Kidney (tissue), 14 donors: ENCODE measurements around the gene THRB. TPM values are rescaled to one million over a fixed set of nuclear protein-coding genes. Genes with fewer than 3 reads are reported as not detected.

Source experiments
- DNase-seq, 5 donors: peaks; one replicate each; pipeline ENCODE4 v3.0.0-alpha.2; 2013 to 2020
- FAIRE-seq: peaks from 2 replicates; lab custom pipeline; 2012; peaks lifted over from hg19 to GRCh38; lab: Jason Lieb, UNC
- H3K27ac ChIP-seq, 2 donors: one replicate each; pipeline ENCODE4 v1.7.0; 2013; ENCODE audit warnings: low read depth in 2 of 2, low read length in 2 of 2, inconsistent platforms in 1 of 2
- H3K27me3 ChIP-seq: one replicate; pipeline ENCODE4 v1.7.1; 2013; ENCODE audit warnings: low read length, inconsistent platforms; ENCODE audit not compliant: control insufficient read depth, insufficient read depth
- H3K36me3 ChIP-seq, 3 donors: one replicate each; pipeline versions ENCODE4 v1.7.0 to v1.7.1; 2013; ENCODE audit warnings: low read length in 3 of 3, control low read depth in 1 of 3, inconsistent platforms in 1 of 3; ENCODE audit not compliant: insufficient read depth in 3 of 3, control insufficient read depth in 2 of 3
- H3K4me1 ChIP-seq, 3 donors: one replicate each; pipeline versions ENCODE4 v1.7.0 to v1.7.1; 2013; ENCODE audit warnings: low read length in 3 of 3, inconsistent platforms in 1 of 3, low read depth in 1 of 3; ENCODE audit not compliant: control insufficient read depth in 2 of 3, insufficient read depth in 2 of 3
- H3K4me3 ChIP-seq, 3 donors: one replicate each; pipeline versions ENCODE4 v1.7.0 to v1.8.1; 2013; ENCODE audit warnings: low read length in 3 of 3, control low read depth in 1 of 3, inconsistent platforms in 1 of 3
- H3K9ac ChIP-seq, 3 donors: one replicate each; pipeline versions ENCODE4 v1.7.0 to v1.7.1; 2013; ENCODE audit warnings: low read length in 3 of 3, control low read depth in 1 of 3, inconsistent platforms in 1 of 3
- H3K9me3 ChIP-seq, 3 donors: one replicate each; pipeline versions ENCODE4 v1.7.0 to v1.7.1; 2013; ENCODE audit warnings: low read length in 3 of 3, control low read depth in 1 of 3, inconsistent platforms in 1 of 3; ENCODE audit not compliant: control insufficient read depth in 2 of 3, insufficient read depth in 1 of 3
- intact Hi-C: fragments of 100-400 bp; cut with DNase I; formaldehyde crosslinking; loops from one replicate; pipeline ENCODE4 v1.11.1; 2022
- microRNA-seq: library from miRNA; unstranded; fragments of <30 nt; microRNA quantifications from one replicate; pipeline ENCODE4 v1.2.0, GENCODE V29; 2020
- polyA plus RNA-seq: library from polyadenylated mRNA; stranded (reverse); fragments of 350-450 nt; fragmentation: Illumina TruSeq; extraction: RNeasy Lipid Tissue Mini Kit (QIAGEN cat#74804); gene quantifications from one replicate; pipeline ENCODE4 v1.2.3, GENCODE V29; 2014; ENCODE audit warnings: low read depth, low replicate concordance; ENCODE audit not compliant: insufficient read depth
- total RNA-seq: library from RNA; stranded (reverse); fragmentation: NEBNext Ultra II Directional; extraction: Animal tissue kit (Norgen Biotek cat#: 25700); gene quantifications from one replicate; pipeline ENCODE4 v1.2.1, GENCODE V29; 2021
- TF ChIP-seq, protein P1 (sequence below): IDR thresholded peaks from 3 replicates; pipeline ENCODE4 v1.5.1; 2012; ENCODE audit warnings: mild to moderate bottlenecking, moderate library complexity, borderline replicate concordance; ENCODE audit not compliant: insufficient read depth; ENCODE audit errors: extremely low read depth
- donor health status: control.
- donor health status: control.
- donor health status: control.
- donor health status: control.
- donor health status: control.
- donor health status: DM: yes; HTN: yes; CAD: no.
- donor health status: Normal renal cell carcinoma (clear cell type).

The THRB gene
- total and polyA plus RNA-seq, 2 donors from 2014 or later: 4.5 to 17.2 TPM

DNA sequence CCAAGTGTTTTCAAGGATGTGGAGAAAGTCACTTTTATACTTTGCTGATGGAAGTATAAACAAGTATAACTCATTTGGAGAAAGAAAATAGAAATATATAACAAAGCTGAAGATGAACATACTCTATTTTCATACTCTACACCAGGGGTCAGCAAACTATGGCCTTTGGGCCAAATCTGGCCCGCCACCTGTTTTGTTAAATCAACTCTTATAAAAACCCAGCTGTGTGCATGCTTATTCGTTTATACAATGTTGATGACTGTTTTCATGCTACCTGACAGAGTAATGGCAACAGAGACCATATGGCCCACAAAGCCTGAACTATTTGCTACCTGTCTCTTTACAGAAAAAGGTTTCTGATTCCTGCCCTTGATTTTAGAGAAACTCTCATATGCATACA is 425.6 kb downstream of the THRB start:
- Histone ChIP-seq H3K9ac (no peak overlapping the region), H3K4me1 (no peaks in the 10 kb centered on the region), H3K4me3 (no peak overlapping the region), H3K9me3 (no peaks in the 10 kb centered on the region), H3K27me3 (no peaks in the 10 kb centered on the region), H3K36me3 (no peaks in the 10 kb centered on the region), H3K27ac (no peak overlapping the region)
- TF ChIP-seq, protein P1, sequence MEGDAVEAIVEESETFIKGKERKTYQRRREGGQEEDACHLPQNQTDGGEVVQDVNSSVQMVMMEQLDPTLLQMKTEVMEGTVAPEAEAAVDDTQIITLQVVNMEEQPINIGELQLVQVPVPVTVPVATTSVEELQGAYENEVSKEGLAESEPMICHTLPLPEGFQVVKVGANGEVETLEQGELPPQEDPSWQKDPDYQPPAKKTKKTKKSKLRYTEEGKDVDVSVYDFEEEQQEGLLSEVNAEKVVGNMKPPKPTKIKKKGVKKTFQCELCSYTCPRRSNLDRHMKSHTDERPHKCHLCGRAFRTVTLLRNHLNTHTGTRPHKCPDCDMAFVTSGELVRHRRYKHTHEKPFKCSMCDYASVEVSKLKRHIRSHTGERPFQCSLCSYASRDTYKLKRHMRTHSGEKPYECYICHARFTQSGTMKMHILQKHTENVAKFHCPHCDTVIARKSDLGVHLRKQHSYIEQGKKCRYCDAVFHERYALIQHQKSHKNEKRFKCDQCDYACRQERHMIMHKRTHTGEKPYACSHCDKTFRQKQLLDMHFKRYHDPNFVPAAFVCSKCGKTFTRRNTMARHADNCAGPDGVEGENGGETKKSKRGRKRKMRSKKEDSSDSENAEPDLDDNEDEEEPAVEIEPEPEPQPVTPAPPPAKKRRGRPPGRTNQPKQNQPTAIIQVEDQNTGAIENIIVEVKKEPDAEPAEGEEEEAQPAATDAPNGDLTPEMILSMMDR: no peak
- FAIRE-seq (no peak), DNase-seq (no peak)
- intact Hi-C loops: no loop called here

DNA sequence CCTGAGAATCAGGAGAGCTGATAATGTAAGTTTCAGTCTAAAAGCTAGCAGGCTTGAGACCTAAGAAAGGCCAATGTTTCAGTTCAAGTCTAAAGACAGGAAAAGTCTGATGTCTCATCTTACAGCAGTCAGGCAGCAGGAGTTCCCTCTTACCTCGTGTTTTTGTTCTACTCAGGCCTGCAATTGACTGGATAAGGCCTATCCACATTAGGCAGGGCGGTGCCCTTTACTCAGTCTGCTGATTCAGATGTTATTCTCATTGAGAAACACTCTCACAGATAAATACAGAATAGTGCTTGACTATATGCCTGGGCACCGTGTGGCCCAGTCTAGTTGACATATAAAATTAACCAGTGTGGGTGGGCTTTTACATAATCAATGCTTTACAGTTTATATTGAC is 427.2 kb downstream of the THRB start:
- no peak for DNase-seq
- Histone ChIP-seq H3K9me3 (no peaks in the 10 kb centered on the region), H3K4me3 (no peak overlapping the region), H3K27me3 (no peaks in the 10 kb centered on the region), H3K4me1 (no peaks in the 10 kb centered on the region), H3K36me3 (no peaks in the 10 kb centered on the region), H3K27ac (no peak overlapping the region), H3K9ac (no peak overlapping the region)
- TF ChIP-seq, protein P1: no peak
- intact Hi-C loops: no loop called here
- FAIRE-seq: no peak

Small RNAs within 50 kb of the gene (microRNA-seq; reads per million reads assigned to microRNA genes)
- not detected for gene MIR4792
